Endothelial cell of umbilical vein (primary cell): Measurements from ENCODE around the gene FAM114A2. TPM values are rescaled to one million over a fixed set of nuclear protein-coding genes. Genes with fewer than 3 reads are reported as not detected.

Experiments used
- BruUV-seq: library from RNA; stranded (reverse); fragments of 400-500 nt; replicated peaks from 2 replicates; lab custom pipeline; 2021; lab: Mats Ljungman, UMichigan
- CTCF ChIA-PET: fragments of 300-600, 350-600 bp; sonication (Branson Sonifier 250); formaldehyde crosslinking; loops from one replicate; lab custom pipeline; 2021; ENCODE audit warnings: antibody characterized with exemption, inconsistent platforms; lab: Charles Lee
- POLR2A ChIA-PET: fragments of 300-600, 350-600 bp; sonication (Branson Sonifier 250); formaldehyde crosslinking; loops from one replicate; lab custom pipeline; 2021; ENCODE audit warnings: antibody characterized with exemption, inconsistent platforms; lab: Charles Lee
- DNase-seq: peaks from one replicate; pipeline ENCODE4 v3.0.0-alpha.2; 2011; ENCODE audit warnings: low read depth, low spot score
- FAIRE-seq: peaks from 2 replicates; lab custom pipeline; 2011; peaks lifted over from hg19 to GRCh38; lab: Jason Lieb, UNC
- H2AFZ ChIP-seq: 2 replicates; pipeline ENCODE4 v1.6.0; 2012; ENCODE audit warnings: low read depth, low read length, control low read depth, inconsistent platforms
- H3K27ac ChIP-seq: 2 replicates; pipeline ENCODE4 v1.5.1; 2011; ENCODE audit warnings: low read depth, mild to moderate bottlenecking, control low read depth, low read length, moderate library complexity; ENCODE audit not compliant: insufficient read depth
- H3K27me3 ChIP-seq, 2 experiments: 2 replicates each; pipeline versions ENCODE4 v1.6.0 to v1.6.1; 2011; ENCODE audit warnings: low read length in 2 of 2, mixed read lengths in 1 of 2; ENCODE audit not compliant: control insufficient read depth in 2 of 2, insufficient read depth in 2 of 2
- H3K36me3 ChIP-seq, 2 experiments: 2 replicates in 1 of 2; 3 replicates in 1 of 2; pipeline ENCODE4 v1.5.1; 2011; ENCODE audit warnings: low read length in 2 of 2, mild to moderate bottlenecking in 1 of 2, moderate library complexity in 1 of 2; ENCODE audit not compliant: control insufficient read depth in 2 of 2, insufficient read depth in 2 of 2; ENCODE audit errors: extremely low read depth in 1 of 2
- H3K4me1 ChIP-seq: 3 replicates; pipeline ENCODE4 v1.5.1; 2011; ENCODE audit warnings: mild to moderate bottlenecking, low read length; ENCODE audit not compliant: control insufficient read depth, insufficient read depth; ENCODE audit errors: extremely low read depth
- H3K4me2 ChIP-seq: 2 replicates; pipeline ENCODE4 v1.6.1; 2011; ENCODE audit warnings: low read length, control low read depth, mixed read lengths; ENCODE audit not compliant: insufficient read depth
- H3K4me3 ChIP-seq, 3 experiments: fragments of 200-600 bp in 1 of 3; sonication (generic), shearing (Covaris generic) in 1 of 3; replicated peaks in 1 of 3; 2 replicates each; pipeline ENCODE4 v1.5.1; 2011 to 2016; ENCODE audit warnings: control low read depth in 3 of 3, low read length in 3 of 3, mild to moderate bottlenecking in 2 of 3, inconsistent platforms in 1 of 3, low read depth in 1 of 3, moderate library complexity in 1 of 3; ENCODE audit not compliant: insufficient read depth in 1 of 3
- H3K79me2 ChIP-seq: 2 replicates; pipeline ENCODE4 v1.6.0; 2012; ENCODE audit warnings: low read length, inconsistent platforms; ENCODE audit not compliant: control insufficient read depth, insufficient read depth
- H3K9ac ChIP-seq: replicated peaks from 2 replicates; pipeline ENCODE3; 2011; ENCODE audit warnings: low read length, control low read depth; ENCODE audit not compliant: insufficient read depth; ENCODE audit errors: extremely low read depth
- H3K9me1 ChIP-seq: replicated peaks from 3 replicates; pipeline ENCODE4 v1.6.0; 2011; ENCODE audit warnings: mild to moderate bottlenecking, low read length; ENCODE audit not compliant: control insufficient read depth, insufficient read depth; ENCODE audit errors: extremely low read depth
- H3K9me3 ChIP-seq: replicated peaks from 2 replicates; pipeline ENCODE4 v1.5.1; 2012; ENCODE audit warnings: low read length, inconsistent platforms; ENCODE audit not compliant: control insufficient read depth, insufficient read depth
- H4K20me1 ChIP-seq: replicated peaks from 2 replicates; pipeline ENCODE3; 2011; ENCODE audit warnings: mild to moderate bottlenecking, low read length; ENCODE audit not compliant: control insufficient read depth, insufficient read depth; ENCODE audit errors: extremely low read depth
- EZH2 ChIP-seq: IDR thresholded peaks from 2 replicates; pipeline ENCODE4 v1.6.1; 2012; ENCODE audit warnings: borderline replicate concordance, low read depth, mild to moderate bottlenecking, moderate library complexity, low read length, inconsistent platforms; ENCODE audit not compliant: severe bottlenecking
- GATA2 ChIP-seq: IDR thresholded peaks from 2 replicates; pipeline ENCODE4 v1.7.0; 2011; ENCODE audit warnings: low read depth, mild to moderate bottlenecking, moderate library complexity, mixed read lengths, low read length; ENCODE audit not compliant: insufficient read length, insufficient read depth
- MYC ChIP-seq: IDR thresholded peaks from one replicate; pipeline ENCODE4 v1.6.1; 2011; ENCODE audit warnings: mild to moderate bottlenecking, low read depth, low read length
- POLR2AphosphoS5 ChIP-seq: IDR thresholded peaks from 2 replicates; pipeline ENCODE4 v1.6.1; 2012; ENCODE audit warnings: low read depth, mild to moderate bottlenecking, control low read depth, low read length, moderate library complexity; ENCODE audit not compliant: insufficient read depth
- dilution Hi-C: fragments of 300-500 bp; cut with MboI; formaldehyde crosslinking; loops from one replicate; pipeline ENCODE4 v1.15.0; 2019; ENCODE audit warnings: low sequenced_read_pairs; ENCODE audit not compliant: extremely low pct_ligation_motif_present
- intact Hi-C: fragments of 100-400 bp; cut with micrococcal nuclease; formaldehyde crosslinking; loops from one replicate; pipeline ENCODE4 v1.10.0; 2022
- polyA plus RNA-seq, 4 experiments: library from polyadenylated mRNA; depleted of rRNA in 3 of 4; stranded (reverse) in 3 of 4; unstranded in 1 of 4; fragments of >200 nt; gene quantifications; 2 replicates each; pipeline versions ENCODE4 v1.2.1 to v1.2.3, GENCODE V29; 2011 to 2012; ENCODE audit warnings: missing spikeins in 1 of 4
- total RNA-seq: library from RNA; stranded (reverse); gene quantifications from 2 replicates; pipeline ENCODE4 v1.2.3, GENCODE V29; 2021
- TF ChIP-seq, protein P1 (sequence below), 2 donors: IDR thresholded peaks; 1 replicate in 1 of 2; 2 replicates in 1 of 2; pipeline ENCODE4 v1.5.1; 2011; ENCODE audit warnings: low read length in 2 of 2, mild to moderate bottlenecking in 2 of 2, moderate library complexity in 2 of 2, control low read depth in 1 of 2, inconsistent platforms in 1 of 2, low read depth in 1 of 2; ENCODE audit not compliant: insufficient read depth in 1 of 2; ENCODE audit errors: extremely low read depth in 1 of 2
- TF ChIP-seq, protein P2 (sequence below): IDR thresholded peaks from 2 replicates; pipeline ENCODE4 v1.6.1; 2011; ENCODE audit not compliant: insufficient read depth, insufficient read length

The FAM114A2 gene
- total and polyA plus RNA-seq, 2 donors (not counting 3 experiments of a cell fraction or from before 2014, with no cell fraction given), result 9.6 to 31.3 TPM

DNA sequence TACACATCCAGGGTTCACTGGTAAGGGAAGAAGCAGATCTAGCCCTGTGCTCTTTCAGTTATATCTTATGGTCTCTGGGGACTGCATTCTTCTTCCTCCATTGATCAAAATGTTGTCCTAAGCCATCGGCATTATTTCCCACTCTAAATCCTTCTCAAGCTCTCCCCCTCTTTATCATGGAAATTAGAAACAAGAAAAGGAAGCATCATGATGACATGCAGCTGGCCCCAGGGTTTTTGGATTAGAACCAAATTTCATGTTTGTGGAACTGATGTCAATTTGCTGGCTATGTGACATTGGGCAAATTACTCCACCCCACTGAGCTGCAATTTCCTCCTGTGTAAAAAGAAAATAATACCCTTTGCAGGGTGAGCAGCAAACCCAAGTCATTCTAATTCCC lies 39.6 kb upstream of the FAM114A2 start:
- no TSS peak for BruUV-seq
- no peak overlapping the region for H2AFZ ChIP-seq
- ChIA-PET POLR2A (no interaction called here), CTCF (interaction anchor here (0.8 to 4.6 kb wide), 3 partner anchors 17 to 102 kb away, joined by 3 to 20 read pairs (median 3); no protein-coding TSS in a partner anchor)
- no peaks in the 10 kb centered on the region for H3K79me2 ChIP-seq
- intact Hi-C loops, result no loop called here
- H3K36me3 ChIP-seq, result no peaks in the 10 kb centered on the region
- dilution Hi-C loops, result no loop called here
- H3K4me1 ChIP-seq, result no peaks in the 10 kb centered on the region
- H4K20me1 ChIP-seq, result peaks cover 2% of the 10 kb centered on the region
- H3K9me1 ChIP-seq, result no peaks in the 10 kb centered on the region
- no peak overlapping the region for H3K9ac ChIP-seq
- H3K4me3 ChIP-seq, result no peak overlapping the region
- TF ChIP-seq, protein P1, sequence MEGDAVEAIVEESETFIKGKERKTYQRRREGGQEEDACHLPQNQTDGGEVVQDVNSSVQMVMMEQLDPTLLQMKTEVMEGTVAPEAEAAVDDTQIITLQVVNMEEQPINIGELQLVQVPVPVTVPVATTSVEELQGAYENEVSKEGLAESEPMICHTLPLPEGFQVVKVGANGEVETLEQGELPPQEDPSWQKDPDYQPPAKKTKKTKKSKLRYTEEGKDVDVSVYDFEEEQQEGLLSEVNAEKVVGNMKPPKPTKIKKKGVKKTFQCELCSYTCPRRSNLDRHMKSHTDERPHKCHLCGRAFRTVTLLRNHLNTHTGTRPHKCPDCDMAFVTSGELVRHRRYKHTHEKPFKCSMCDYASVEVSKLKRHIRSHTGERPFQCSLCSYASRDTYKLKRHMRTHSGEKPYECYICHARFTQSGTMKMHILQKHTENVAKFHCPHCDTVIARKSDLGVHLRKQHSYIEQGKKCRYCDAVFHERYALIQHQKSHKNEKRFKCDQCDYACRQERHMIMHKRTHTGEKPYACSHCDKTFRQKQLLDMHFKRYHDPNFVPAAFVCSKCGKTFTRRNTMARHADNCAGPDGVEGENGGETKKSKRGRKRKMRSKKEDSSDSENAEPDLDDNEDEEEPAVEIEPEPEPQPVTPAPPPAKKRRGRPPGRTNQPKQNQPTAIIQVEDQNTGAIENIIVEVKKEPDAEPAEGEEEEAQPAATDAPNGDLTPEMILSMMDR (IDR thresholded peaks at IDR 0.05; ENCODE audit: extremely low read depth in 1 of 2, insufficient read depth in 1 of 2, low read depth in 1 of 2, low read length in 2 of 2), result no peak
- TF ChIP-seq POLR2AphosphoS5 (no peak), MYC (no peak), EZH2 (no peak), GATA2 (no peak)
- TF ChIP-seq, protein P2, sequence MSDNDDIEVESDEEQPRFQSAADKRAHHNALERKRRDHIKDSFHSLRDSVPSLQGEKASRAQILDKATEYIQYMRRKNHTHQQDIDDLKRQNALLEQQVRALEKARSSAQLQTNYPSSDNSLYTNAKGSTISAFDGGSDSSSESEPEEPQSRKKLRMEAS, result no peak
- no peak for FAIRE-seq
- H3K27ac ChIP-seq, result no peak overlapping the region
- DNase-seq, result no peak
- no peak overlapping the region for H3K4me2 ChIP-seq
- peaks cover 0 to 4% of the 10 kb centered on the region in 2 experiments for H3K27me3 ChIP-seq
- H3K9me3 ChIP-seq, result no peaks in the 10 kb centered on the region
